ENCODE data around the gene CD1C. TPM values are rescaled to one million over a fixed set of nuclear protein-coding genes. Genes with fewer than 3 reads are reported as not detected.
"Not testable (repeated sequence)": the region's sequence is repeated elsewhere in the genome, so short reads cannot be mapped to it uniquely, and the experiment has no call there.

The CD1C gene
- total and polyA plus RNA-seq, 2 donors (not counting 3 experiments of a cell fraction or from before 2014, with no cell fraction given): not detected

GRCh38 chr1:158274797-158275196 is 14.9 kb upstream of the CD1C start:
- TF ChIP-seq GATA2 (IDR thresholded peaks at IDR 0.05; ENCODE audit: insufficient read depth, insufficient read length, low read depth, low read length) (no peak), JUN (IDR thresholded peaks at IDR 0.05; ENCODE audit: borderline replicate concordance, insufficient read depth, insufficient read length, low read depth) (no peak), CTCF (IDR thresholded peaks at IDR 0.05; ENCODE audit: extremely low read depth in 1 of 2, insufficient read depth in 1 of 2, low read depth in 1 of 2, low read length in 2 of 2) (no peak), POLR2A (IDR thresholded peaks at IDR 0.05; ENCODE audit: low read depth, low read length) (no peak), FOS (IDR thresholded peaks at IDR 0.05; ENCODE audit: borderline replicate concordance, insufficient read depth, low read length) (no peak), EZH2 (IDR thresholded peaks at IDR 0.05; ENCODE audit: borderline replicate concordance, low read depth, low read length, severe bottlenecking) (no peak), MYC (IDR thresholded peaks at IDR 0.05; ENCODE audit: low read depth, low read length) (no peak), POLR2AphosphoS5 (IDR thresholded peaks at IDR 0.05; ENCODE audit: insufficient read depth, low read depth, low read length) (no peak), MAX (IDR thresholded peaks at IDR 0.05; ENCODE audit: insufficient read depth, insufficient read length) (no peak)
- ChIA-PET POLR2A (no interaction called here), CTCF (no interaction called here)
- no peak overlapping the region for H3K4me3 ChIP-seq (replicated peaks in 1 of 3; ENCODE audit: insufficient read depth in 1 of 3, low read depth in 1 of 3, low read length in 3 of 3)
- no peaks in the 10 kb centered on the region for H3K4me1 ChIP-seq (ENCODE audit: control insufficient read depth, extremely low read depth, insufficient read depth, low read length)
- FAIRE-seq: no peak
- H3K4me2 ChIP-seq (ENCODE audit: insufficient read depth, low read length): no peak overlapping the region
- no peaks in the 10 kb centered on the region for H3K9me1 ChIP-seq (replicated peaks; ENCODE audit: control insufficient read depth, extremely low read depth, insufficient read depth, low read length)
- H3K9me3 ChIP-seq (replicated peaks; ENCODE audit: control insufficient read depth, insufficient read depth, low read length): no peaks in the 10 kb centered on the region
- H3K27me3 ChIP-seq (ENCODE audit: control insufficient read depth in 2 of 2, insufficient read depth in 2 of 2, low read length in 2 of 2): no peaks in the 10 kb centered on the region
- dilution Hi-C loops (cut with MboI; ENCODE audit: extremely low pct_ligation_motif_present, low sequenced_read_pairs): no loop called here
- H3K36me3 ChIP-seq (ENCODE audit: control insufficient read depth in 2 of 2, extremely low read depth in 1 of 2, insufficient read depth in 2 of 2, low read length in 2 of 2): no peaks in the 10 kb centered on the region
- no peak overlapping the region for H2AFZ ChIP-seq (ENCODE audit: low read depth, low read length)
- no TSS peak for BruUV-seq (replicated peaks)
- no peaks in the 10 kb centered on the region for H4K20me1 ChIP-seq (replicated peaks; ENCODE audit: control insufficient read depth, extremely low read depth, insufficient read depth, low read length)
- intact Hi-C loops (cut with micrococcal nuclease): no loop called here
- no peak overlapping the region for H3K9ac ChIP-seq (replicated peaks; ENCODE audit: extremely low read depth, insufficient read depth, low read length)
- no peak for DNase-seq (ENCODE audit: low read depth, low spot score)
- H3K79me2 ChIP-seq (ENCODE audit: control insufficient read depth, insufficient read depth, low read length): no peaks in the 10 kb centered on the region
- no peak overlapping the region for H3K27ac ChIP-seq (ENCODE audit: insufficient read depth, low read depth, low read length)

- H3K4me2 ChIP-seq (ENCODE audit: insufficient read depth, low read length); H4K20me1 ChIP-seq (replicated peaks; ENCODE audit: control insufficient read depth, extremely low read depth, insufficient read depth, low read length); POLR2A ChIA-PET; H3K79me2 ChIP-seq (ENCODE audit: control insufficient read depth, insufficient read depth, low read length); H3K27me3 ChIP-seq (ENCODE audit: control insufficient read depth in 2 of 2, insufficient read depth in 2 of 2, low read length in 2 of 2); dilution Hi-C loops (cut with MboI; ENCODE audit: extremely low pct_ligation_motif_present, low sequenced_read_pairs); H3K9me3 ChIP-seq (replicated peaks; ENCODE audit: control insufficient read depth, insufficient read depth, low read length); DNase-seq (ENCODE audit: low read depth, low spot score); CTCF ChIA-PET; intact Hi-C loops (cut with micrococcal nuclease); BruUV-seq (replicated peaks); H3K9ac ChIP-seq (replicated peaks; ENCODE audit: extremely low read depth, insufficient read depth, low read length); H2AFZ ChIP-seq (ENCODE audit: low read depth, low read length); H3K9me1 ChIP-seq (replicated peaks; ENCODE audit: control insufficient read depth, extremely low read depth, insufficient read depth, low read length); H3K4me1 ChIP-seq (ENCODE audit: control insufficient read depth, extremely low read depth, insufficient read depth, low read length); FAIRE-seq; H3K36me3 ChIP-seq (ENCODE audit: control insufficient read depth in 2 of 2, extremely low read depth in 1 of 2, insufficient read depth in 2 of 2, low read length in 2 of 2); H3K4me3 ChIP-seq (replicated peaks in 1 of 3; ENCODE audit: insufficient read depth in 1 of 3, low read depth in 1 of 3, low read length in 3 of 3); H3K27ac ChIP-seq (ENCODE audit: insufficient read depth, low read depth, low read length): not testable (repeated sequence)
Observed at GRCh38 chr1:158282421-158282820, 7.3 kb upstream of the CD1C start.
